Measurements from ENCODE around the gene APLP2. TPM values are rescaled to one million over a fixed set of nuclear protein-coding genes. Genes with fewer than 3 reads are reported as not detected.
"Not testable (repeated sequence)": the region's sequence is repeated elsewhere in the genome, so short reads cannot be mapped to it uniquely, and the experiment has no call there.

Gene APLP2
- 10 to 100 TPM; 37.9 to 56.2 TPM for total RNA-seq

DNA sequence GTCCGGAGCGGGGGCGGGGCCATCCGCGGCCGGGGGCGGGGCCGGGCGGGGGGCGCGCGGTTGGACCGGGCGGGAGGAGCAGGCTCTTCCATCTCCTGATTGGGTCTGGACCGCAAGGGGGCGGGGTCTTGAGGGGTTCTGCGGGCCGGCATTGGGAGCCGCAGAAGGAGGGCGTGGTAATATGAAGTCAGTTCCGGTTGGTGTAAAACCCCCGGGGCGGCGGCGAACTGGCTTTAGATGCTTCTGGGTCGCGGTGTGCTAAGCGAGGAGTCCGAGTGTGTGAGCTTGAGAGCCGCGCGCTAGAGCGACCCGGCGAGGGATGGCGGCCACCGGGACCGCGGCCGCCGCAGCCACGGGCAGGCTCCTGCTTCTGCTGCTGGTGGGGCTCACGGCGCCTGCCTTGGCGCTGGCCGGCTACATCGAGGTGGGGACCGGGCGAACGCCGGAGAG lies at the start of gene APLP2:
TSS of gene APLP2 (plus strand) at position 236 of the 450 bp plus-strand sequence. CDS start at position 320, 84 bp downstream.
- Mint-ChIP-seq H3K27me3 (peaks cover 4 to 5% of the 10 kb centered on the region in 2 donors), H3K27ac (peak within 1 kb of the TSS; percentile 76 to 77), H3K9me3 (no peaks in the 10 kb centered on the region), H3K4me3 (peak within 1 kb of the TSS; percentile 97), H3K4me1 (ENCODE audit: low read depth in 2 of 2) (peaks cover 27 to 28% of the 10 kb centered on the region in 2 donors), H3K36me3 (no peaks in the 10 kb centered on the region)
- peak; percentile 97 to 99 for ATAC-seq
- DNase-seq (ENCODE audit: low spot score) = peak; percentile 99

DNA sequence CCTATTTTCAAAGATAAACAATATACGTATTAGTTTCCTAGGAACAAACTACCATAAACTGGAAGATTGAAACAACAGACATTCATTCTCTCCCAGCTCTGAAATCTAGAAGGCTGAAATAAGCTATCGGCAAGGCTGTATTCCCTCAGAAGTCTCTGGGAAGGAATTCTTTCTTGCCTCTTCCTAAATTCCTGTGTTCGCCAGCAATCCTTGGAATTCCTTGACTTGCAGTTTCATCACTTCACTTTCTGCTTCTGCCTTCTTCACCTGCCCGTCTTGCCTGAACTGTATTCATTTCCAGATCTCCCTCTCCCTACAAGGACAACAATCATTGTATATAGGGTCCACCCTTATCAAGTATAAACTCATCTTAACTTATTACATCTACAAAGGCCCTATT lies 49.4 kb upstream of the APLP2 start:
- ATAC-seq (no peak), DNase-seq (ENCODE audit: low spot score) (no peak)
- H3K36me3 Mint-ChIP-seq = peaks cover 5% of the 10 kb centered on the region
- H3K27ac Mint-ChIP-seq = no peak overlapping the region
- no peaks in the 10 kb centered on the region for H3K9me3 Mint-ChIP-seq
- H3K4me3 Mint-ChIP-seq = no peak overlapping the region
- H3K4me1 Mint-ChIP-seq (ENCODE audit: low read depth in 2 of 2) = no peaks in the 10 kb centered on the region
- H3K27me3 Mint-ChIP-seq = peaks cover 6 to 19% of the 10 kb centered on the region in 2 donors

GRCh38 chr11:130021606-130022005 lies 48.1 kb upstream of the APLP2 start:
- H3K27me3 Mint-ChIP-seq = peaks cover 6 to 13% of the 10 kb centered on the region in 2 donors
- H3K36me3 Mint-ChIP-seq; H3K27ac Mint-ChIP-seq; DNase-seq (ENCODE audit: low spot score); H3K9me3 Mint-ChIP-seq; ATAC-seq; H3K4me3 Mint-ChIP-seq; H3K4me1 Mint-ChIP-seq (ENCODE audit: low read depth in 2 of 2): not testable (repeated sequence)

- peaks cover 6 to 13% of the 10 kb centered on the region in 2 donors for H3K27me3 Mint-ChIP-seq
- no peak for ATAC-seq
- H3K9me3 Mint-ChIP-seq = no peaks in the 10 kb centered on the region
- no peak overlapping the region for H3K27ac Mint-ChIP-seq
- H3K36me3 Mint-ChIP-seq = no peaks in the 10 kb centered on the region
- DNase-seq (ENCODE audit: low spot score) = no peak
- peak overlapping the region; percentile 15 for H3K4me3 Mint-ChIP-seq
- H3K4me1 Mint-ChIP-seq (ENCODE audit: low read depth in 2 of 2) = no peaks in the 10 kb centered on the region
These were observed 46.9 kb upstream of the APLP2 start for GRCh38 chr11:130022799-130023198.

DNA sequence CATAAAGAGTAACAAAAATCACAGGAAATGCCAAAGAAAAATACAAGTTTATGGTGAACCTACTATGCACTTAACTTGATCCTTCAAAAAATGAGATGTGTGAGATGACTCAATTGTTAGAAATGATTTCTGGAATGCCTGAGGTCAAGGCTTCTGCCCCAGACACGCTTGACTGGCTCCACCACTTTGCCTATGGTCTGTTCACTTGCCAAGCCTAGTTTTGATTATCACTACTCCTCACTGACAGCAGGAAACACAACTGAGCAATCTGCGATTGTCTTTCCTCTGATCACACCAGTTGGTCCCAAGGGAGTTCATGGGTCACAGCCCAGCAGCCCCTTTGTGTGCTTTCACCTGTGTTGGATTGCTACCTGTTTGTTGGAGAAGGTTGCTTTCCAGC lies 46.5 kb upstream of the APLP2 start:
- DNase-seq (ENCODE audit: low spot score) (no peak), ATAC-seq (no peak)
- no peaks in the 10 kb centered on the region for H3K4me1 Mint-ChIP-seq (ENCODE audit: low read depth in 2 of 2)
- no peaks in the 10 kb centered on the region for H3K36me3 Mint-ChIP-seq
- H3K4me3 Mint-ChIP-seq = no peak overlapping the region
- H3K27ac Mint-ChIP-seq = no peak overlapping the region
- H3K9me3 Mint-ChIP-seq = no peaks in the 10 kb centered on the region
- peaks cover 6 to 13% of the 10 kb centered on the region in 2 donors for H3K27me3 Mint-ChIP-seq

- Mint-ChIP-seq H3K4me1 (ENCODE audit: low read depth in 2 of 2) (no peaks in the 10 kb centered on the region), H3K27me3 (peaks cover 6 to 13% of the 10 kb centered on the region in 2 donors), H3K9me3 (no peaks in the 10 kb centered on the region), H3K27ac (no peak overlapping the region), H3K4me3 (no peak overlapping the region), H3K36me3 (no peaks in the 10 kb centered on the region)
- ATAC-seq = no peak
- no peak for DNase-seq (ENCODE audit: low spot score)
These were observed 45.3 kb upstream of the APLP2 start for GRCh38 chr11:130024361-130024760.

DNA sequence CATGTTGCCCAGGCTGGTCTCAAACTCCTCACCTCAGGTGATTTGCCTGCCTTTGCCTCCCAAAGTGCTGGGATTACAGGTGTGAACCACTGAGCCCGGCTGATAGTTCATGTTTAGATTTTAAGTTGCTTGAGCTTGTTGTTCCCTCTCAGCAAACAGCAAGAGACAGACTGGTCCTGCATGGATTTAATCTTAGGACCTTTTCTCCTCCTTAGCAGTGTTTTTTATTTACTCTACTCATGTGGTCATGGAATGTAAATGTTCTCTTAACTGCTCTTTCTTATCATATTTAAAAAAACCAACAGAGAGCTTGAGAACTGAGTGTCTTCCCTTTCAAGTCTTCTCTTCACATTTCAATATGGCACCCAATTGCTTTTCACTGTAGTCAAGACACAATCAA lies 44.3 kb upstream of the APLP2 start:
- H3K4me1 Mint-ChIP-seq (ENCODE audit: low read depth in 2 of 2) = no peaks in the 10 kb centered on the region
- H3K36me3 Mint-ChIP-seq = no peaks in the 10 kb centered on the region
- peaks cover 6 to 13% of the 10 kb centered on the region in 2 donors for H3K27me3 Mint-ChIP-seq
- H3K27ac Mint-ChIP-seq = no peak overlapping the region
- ATAC-seq = no peak
- H3K9me3 Mint-ChIP-seq = no peaks in the 10 kb centered on the region
- no peak overlapping the region for H3K4me3 Mint-ChIP-seq
- DNase-seq (ENCODE audit: low spot score) = no peak

GRCh38 chr11:130029137-130029536 lies 40.6 kb upstream of the APLP2 start:
- H3K27me3 Mint-ChIP-seq = peaks cover 0 to 3% of the 10 kb centered on the region in 2 donors

GRCh38 chr11:130031056-130031455 lies 38.6 kb upstream of the APLP2 start:
- no peaks in the 10 kb centered on the region for H3K9me3 Mint-ChIP-seq
- peaks cover 0 to 3% of the 10 kb centered on the region in 2 donors for H3K27me3 Mint-ChIP-seq
- no peak overlapping the region for H3K4me3 Mint-ChIP-seq
- H3K4me1 Mint-ChIP-seq (ENCODE audit: low read depth in 2 of 2) = no peaks in the 10 kb centered on the region
- no peak for ATAC-seq
- H3K36me3 Mint-ChIP-seq = no peaks in the 10 kb centered on the region
- no peak overlapping the region for H3K27ac Mint-ChIP-seq
- DNase-seq (ENCODE audit: low spot score) = no peak

More at GRCh38 chr11:130029137-130029536, 40.6 kb upstream of the APLP2 start:
- Mint-ChIP-seq H3K36me3 (no peaks in the 10 kb centered on the region), H3K4me1 (ENCODE audit: low read depth in 2 of 2) (no peaks in the 10 kb centered on the region), H3K4me3 (no peak overlapping the region), H3K9me3 (no peaks in the 10 kb centered on the region), H3K27ac (no peak overlapping the region)
- no peak for DNase-seq (ENCODE audit: low spot score)
- no peak for ATAC-seq

DNA sequence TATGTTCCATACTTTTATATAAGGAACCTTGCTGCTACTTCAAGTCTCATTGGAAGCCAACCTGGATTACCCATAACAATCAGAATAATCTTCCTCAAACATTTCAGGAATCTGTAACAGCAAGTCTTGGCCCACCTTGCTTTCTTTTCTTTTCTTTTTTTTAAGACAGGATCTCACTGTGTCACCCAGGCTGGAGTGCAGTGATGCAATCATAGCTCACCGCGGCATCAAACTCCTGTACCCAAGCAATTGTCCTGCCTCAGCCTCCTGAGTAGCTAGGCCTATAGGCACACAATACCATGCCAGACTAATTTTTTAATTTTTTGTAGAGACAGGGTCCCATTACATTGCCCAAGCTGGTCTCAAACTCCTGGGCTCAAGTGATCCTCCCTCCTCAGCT lies 37.7 kb upstream of the APLP2 start:
- Mint-ChIP-seq H3K9me3 (no peaks in the 10 kb centered on the region), H3K4me3 (no peak overlapping the region), H3K27ac (no peak overlapping the region), H3K36me3 (no peaks in the 10 kb centered on the region), H3K27me3 (peaks cover 7% of the 10 kb centered on the region in 2 donors), H3K4me1 (ENCODE audit: low read depth in 2 of 2) (no peaks in the 10 kb centered on the region)
- DNase-seq (ENCODE audit: low spot score) (no peak), ATAC-seq (no peak)

GRCh38 chr11:130032931-130033330 lies 36.8 kb upstream of the APLP2 start:
- H3K9me3 Mint-ChIP-seq = no peaks in the 10 kb centered on the region
- ATAC-seq = no peak
- no peaks in the 10 kb centered on the region for H3K36me3 Mint-ChIP-seq
- no peak overlapping the region for H3K27ac Mint-ChIP-seq
- H3K27me3 Mint-ChIP-seq = peaks cover 7% of the 10 kb centered on the region in 2 donors
- no peak overlapping the region for H3K4me3 Mint-ChIP-seq
- peaks cover 2% of the 10 kb centered on the region in 2 donors for H3K4me1 Mint-ChIP-seq (ENCODE audit: low read depth in 2 of 2)
- no peak for DNase-seq (ENCODE audit: low spot score)

DNA sequence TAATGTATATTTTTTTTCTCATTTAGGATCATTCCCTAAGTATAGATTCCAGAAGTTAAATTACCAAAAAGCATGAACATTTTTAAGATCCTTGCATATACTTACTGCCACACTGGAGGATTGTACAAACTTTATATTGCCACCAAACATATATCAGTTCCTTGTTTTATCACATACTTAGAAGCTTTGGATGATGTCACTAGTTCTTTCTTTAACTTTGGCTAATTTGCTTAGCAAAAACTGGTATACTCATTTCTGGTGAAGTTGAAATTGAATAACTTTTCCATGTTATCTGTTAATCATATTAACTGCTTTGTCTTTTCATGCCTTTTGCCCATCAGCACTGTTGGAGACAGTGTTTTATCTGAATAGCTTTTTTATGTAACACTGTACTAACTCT lies 35.5 kb upstream of the APLP2 start:
- no peak for DNase-seq (ENCODE audit: low spot score)
- H3K27ac Mint-ChIP-seq = no peak overlapping the region
- H3K4me1 Mint-ChIP-seq (ENCODE audit: low read depth in 2 of 2) = peaks cover 8 to 9% of the 10 kb centered on the region in 2 donors
- no peak for ATAC-seq
- H3K9me3 Mint-ChIP-seq = no peaks in the 10 kb centered on the region
- H3K36me3 Mint-ChIP-seq = no peaks in the 10 kb centered on the region
- no peak overlapping the region for H3K4me3 Mint-ChIP-seq
- peaks cover 12 to 13% of the 10 kb centered on the region in 2 donors for H3K27me3 Mint-ChIP-seq

DNA sequence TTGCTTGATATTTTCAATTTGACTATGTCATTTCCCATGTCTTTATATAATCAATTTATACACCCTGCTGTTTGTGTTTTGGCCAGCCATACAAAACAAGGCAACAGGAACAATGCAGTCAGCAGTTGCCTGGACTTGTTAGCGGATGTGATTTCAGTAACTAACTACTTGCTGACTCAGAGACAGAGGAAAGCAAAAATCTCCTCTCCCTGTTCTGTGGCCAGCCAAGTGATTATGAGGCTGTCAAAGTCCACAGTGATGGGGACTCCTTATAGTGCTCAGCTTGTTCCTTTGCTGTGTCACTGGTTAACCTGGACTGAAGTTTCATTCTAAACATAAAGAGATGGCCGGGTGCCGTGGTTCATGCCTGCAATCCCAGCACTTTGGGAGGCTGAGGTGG lies 32.6 kb upstream of the APLP2 start:
- Mint-ChIP-seq H3K4me3 (no peak overlapping the region), H3K9me3 (no peaks in the 10 kb centered on the region), H3K36me3 (no peaks in the 10 kb centered on the region), H3K27ac (no peak overlapping the region), H3K4me1 (ENCODE audit: low read depth in 2 of 2) (peaks cover 8 to 9% of the 10 kb centered on the region in 2 donors), H3K27me3 (peaks cover 14 to 17% of the 10 kb centered on the region in 2 donors)
- no peak for DNase-seq (ENCODE audit: low spot score)
- no peak for ATAC-seq

DNA sequence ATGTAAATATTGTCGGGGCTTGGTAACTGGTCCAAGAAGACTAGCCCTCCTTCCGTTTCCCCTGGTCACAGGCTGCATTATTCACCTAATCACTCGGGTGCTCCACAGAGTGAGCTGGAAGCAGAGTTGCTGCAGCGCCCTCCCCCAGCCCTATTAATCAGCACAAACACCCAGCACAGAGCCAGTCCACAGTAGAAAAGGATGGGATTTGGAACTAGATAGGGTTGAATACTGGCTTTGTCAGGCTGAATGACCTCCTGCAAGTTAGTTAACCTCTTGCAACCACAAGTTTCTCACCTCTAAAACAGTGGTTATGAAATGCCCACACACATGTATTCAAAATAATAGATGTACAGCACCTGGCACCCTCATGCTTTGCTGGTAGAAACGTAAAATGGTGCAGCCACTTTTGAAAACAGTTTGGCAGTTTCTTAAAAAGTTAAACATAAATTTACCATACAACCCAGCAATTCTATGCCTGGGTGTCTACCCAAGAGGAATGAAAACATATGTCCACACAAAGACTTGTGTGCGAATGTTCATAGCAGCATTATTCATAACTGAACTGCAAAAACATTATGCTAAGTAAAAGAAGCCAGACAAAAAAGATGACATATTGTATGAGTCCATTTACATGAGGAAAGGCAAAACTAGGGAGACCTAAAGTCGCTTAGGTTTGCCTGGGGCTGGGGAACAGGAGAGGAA lies 31.7 kb upstream of the APLP2 start:
- no peak overlapping the region for H3K4me3 Mint-ChIP-seq
- peak in 1 of 2 donors; percentile 58 for ATAC-seq
- H3K9me3 Mint-ChIP-seq = no peaks in the 10 kb centered on the region
- H3K4me1 Mint-ChIP-seq (ENCODE audit: low read depth in 2 of 2) = peaks cover 8 to 9% of the 10 kb centered on the region in 2 donors
- no peak overlapping the region for H3K27ac Mint-ChIP-seq
- H3K36me3 Mint-ChIP-seq = no peaks in the 10 kb centered on the region
- no peak for DNase-seq (ENCODE audit: low spot score)
- H3K27me3 Mint-ChIP-seq = peaks cover 15 to 20% of the 10 kb centered on the region in 2 donors

Data from natural killer cell treated with Interleukin-12 subunit alpha and Interleukin-12 subunit beta and Interleukin-15 and Interleukin-18, amount 100 ng/mL, for 72 hours (primary cell).